Measurements from ENCODE around the gene CHAF1A.
A peak's percentile ranks its signal among the peaks of the same experiment; 100 is the strongest.

Gene CHAF1A, protein sequence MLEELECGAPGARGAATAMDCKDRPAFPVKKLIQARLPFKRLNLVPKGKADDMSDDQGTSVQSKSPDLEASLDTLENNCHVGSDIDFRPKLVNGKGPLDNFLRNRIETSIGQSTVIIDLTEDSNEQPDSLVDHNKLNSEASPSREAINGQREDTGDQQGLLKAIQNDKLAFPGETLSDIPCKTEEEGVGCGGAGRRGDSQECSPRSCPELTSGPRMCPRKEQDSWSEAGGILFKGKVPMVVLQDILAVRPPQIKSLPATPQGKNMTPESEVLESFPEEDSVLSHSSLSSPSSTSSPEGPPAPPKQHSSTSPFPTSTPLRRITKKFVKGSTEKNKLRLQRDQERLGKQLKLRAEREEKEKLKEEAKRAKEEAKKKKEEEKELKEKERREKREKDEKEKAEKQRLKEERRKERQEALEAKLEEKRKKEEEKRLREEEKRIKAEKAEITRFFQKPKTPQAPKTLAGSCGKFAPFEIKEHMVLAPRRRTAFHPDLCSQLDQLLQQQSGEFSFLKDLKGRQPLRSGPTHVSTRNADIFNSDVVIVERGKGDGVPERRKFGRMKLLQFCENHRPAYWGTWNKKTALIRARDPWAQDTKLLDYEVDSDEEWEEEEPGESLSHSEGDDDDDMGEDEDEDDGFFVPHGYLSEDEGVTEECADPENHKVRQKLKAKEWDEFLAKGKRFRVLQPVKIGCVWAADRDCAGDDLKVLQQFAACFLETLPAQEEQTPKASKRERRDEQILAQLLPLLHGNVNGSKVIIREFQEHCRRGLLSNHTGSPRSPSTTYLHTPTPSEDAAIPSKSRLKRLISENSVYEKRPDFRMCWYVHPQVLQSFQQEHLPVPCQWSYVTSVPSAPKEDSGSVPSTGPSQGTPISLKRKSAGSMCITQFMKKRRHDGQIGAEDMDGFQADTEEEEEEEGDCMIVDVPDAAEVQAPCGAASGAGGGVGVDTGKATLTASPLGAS

DNA sequence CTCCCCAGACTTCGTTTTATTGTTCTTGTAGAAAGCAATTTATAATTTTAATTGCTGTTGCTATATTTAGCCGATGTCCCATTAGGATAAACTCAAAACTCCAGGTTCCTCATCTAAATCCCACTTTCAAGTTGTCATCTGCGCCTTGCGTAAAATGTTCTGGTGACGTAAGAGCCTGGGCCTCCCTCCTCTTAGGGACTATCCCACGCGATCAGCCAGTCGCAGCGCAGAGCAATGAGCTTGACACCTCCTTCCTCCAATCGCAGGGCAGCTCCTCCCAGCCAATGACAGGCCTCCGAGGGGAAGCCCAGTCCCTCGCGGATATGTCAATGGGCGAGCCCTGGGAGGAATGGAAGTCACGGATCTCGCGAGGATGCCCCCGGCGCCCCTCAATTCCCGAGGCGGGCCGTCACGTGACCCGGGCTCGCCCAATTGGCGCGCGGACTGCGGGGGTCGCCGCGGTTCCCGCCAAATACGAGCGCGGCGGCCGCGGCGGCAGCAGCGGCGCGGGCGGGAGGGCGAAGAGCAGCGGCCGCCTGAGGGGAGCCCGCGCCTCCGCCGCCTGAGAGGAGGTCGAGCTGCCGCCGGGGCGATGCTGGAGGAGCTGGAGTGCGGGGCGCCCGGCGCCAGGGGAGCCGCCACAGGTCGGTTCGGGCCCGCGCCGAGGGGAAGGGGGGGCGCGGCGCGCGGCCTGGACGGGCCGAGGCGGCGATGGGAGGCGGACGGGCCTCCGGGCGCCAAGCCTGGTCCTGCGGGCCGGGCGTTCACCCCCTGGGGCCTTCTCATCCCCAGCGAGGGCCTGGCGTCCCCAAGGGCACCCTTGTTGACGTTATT is at the start of gene CHAF1A:
Gene CHAF1A, plus strand, starts transcription at position 470 of the 834 bp plus-strand sequence. Its CDS starts 123 bp downstream, at position 593.
- TF ChIP-seq, protein P1, sequence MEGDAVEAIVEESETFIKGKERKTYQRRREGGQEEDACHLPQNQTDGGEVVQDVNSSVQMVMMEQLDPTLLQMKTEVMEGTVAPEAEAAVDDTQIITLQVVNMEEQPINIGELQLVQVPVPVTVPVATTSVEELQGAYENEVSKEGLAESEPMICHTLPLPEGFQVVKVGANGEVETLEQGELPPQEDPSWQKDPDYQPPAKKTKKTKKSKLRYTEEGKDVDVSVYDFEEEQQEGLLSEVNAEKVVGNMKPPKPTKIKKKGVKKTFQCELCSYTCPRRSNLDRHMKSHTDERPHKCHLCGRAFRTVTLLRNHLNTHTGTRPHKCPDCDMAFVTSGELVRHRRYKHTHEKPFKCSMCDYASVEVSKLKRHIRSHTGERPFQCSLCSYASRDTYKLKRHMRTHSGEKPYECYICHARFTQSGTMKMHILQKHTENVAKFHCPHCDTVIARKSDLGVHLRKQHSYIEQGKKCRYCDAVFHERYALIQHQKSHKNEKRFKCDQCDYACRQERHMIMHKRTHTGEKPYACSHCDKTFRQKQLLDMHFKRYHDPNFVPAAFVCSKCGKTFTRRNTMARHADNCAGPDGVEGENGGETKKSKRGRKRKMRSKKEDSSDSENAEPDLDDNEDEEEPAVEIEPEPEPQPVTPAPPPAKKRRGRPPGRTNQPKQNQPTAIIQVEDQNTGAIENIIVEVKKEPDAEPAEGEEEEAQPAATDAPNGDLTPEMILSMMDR (IDR thresholded peaks at IDR 0.05; ENCODE audit: low read depth, low read length): no peak
- DNase-seq (ENCODE audit: extremely low read depth, low read depth): peak; percentile 100

DNA sequence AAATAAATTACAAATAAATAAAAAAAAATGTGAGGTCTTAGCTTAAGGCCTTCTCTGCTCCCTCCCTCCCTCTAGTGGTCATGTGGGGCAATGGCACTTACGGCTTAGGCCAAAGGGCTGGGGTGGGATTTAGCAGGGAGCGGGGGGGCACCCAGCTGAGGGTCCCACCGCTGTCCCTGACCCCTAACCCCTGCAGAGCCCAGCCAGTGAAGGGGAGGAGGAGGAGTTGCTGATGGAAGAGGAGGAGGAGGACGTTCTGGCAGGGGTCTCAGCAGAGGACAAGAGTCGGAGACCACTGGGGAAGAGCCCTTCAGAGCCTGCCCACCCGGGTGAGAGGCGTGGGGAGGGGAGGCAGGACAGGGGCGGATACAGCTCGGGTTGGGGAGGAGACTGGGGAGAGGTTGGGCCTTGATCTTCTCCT is 49.7 kb upstream of the CHAF1A start:
- DNase-seq (ENCODE audit: extremely low read depth, low read depth): no peak

DNA sequence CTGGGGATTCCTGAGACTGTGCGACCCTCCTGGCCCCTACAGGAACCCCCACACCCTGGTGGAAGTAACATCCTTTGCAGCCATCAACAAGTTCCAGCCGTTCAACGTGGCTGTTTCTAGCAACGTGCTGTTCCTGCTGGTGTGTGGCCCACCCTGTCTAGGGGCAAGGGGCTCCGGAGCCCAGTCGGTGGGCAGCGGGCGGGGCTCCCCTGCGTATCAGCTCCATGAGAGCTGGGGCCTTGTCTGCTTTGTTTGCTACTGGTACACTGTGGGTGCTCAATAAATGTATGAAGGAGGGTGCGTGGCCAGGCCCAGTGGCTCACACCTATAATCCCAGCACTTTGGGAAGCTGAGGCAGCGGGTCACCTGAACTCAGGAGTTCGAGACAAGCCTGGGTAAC is 48.2 kb upstream of the CHAF1A start:
- DNase-seq (ENCODE audit: extremely low read depth, low read depth): no peak
- TF ChIP-seq, protein P1 (IDR thresholded peaks at IDR 0.05; ENCODE audit: low read depth, low read length): no peak

More for the DNA sequence above, 49.7 kb upstream of the CHAF1A start:
- TF ChIP-seq, protein P1 (IDR thresholded peaks at IDR 0.05; ENCODE audit: low read depth, low read length): peak; percentile 92

DNA sequence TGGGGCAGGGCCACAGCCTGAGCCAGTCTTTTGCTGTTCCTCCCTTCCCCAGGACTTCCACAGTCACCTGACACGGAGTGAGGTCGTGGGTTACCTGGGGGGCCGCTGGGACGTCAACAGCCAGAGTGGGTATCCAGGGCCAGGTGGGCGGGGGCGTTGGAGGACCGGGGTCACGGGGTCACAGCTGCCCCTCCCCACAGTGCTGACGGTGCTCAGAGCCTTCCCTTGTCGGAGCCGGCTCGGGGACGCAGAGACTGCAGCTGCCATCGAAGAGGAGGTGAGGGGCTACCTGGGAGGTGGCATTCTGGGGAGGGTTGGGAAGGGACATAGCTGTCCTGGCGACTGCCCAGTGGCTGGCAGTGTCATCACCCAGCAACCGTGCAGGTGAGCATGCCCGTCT is 47.5 kb upstream of the CHAF1A start:
- TF ChIP-seq, protein P1 (IDR thresholded peaks at IDR 0.05; ENCODE audit: low read depth, low read length): no peak
- DNase-seq (ENCODE audit: extremely low read depth, low read depth): no peak

DNA sequence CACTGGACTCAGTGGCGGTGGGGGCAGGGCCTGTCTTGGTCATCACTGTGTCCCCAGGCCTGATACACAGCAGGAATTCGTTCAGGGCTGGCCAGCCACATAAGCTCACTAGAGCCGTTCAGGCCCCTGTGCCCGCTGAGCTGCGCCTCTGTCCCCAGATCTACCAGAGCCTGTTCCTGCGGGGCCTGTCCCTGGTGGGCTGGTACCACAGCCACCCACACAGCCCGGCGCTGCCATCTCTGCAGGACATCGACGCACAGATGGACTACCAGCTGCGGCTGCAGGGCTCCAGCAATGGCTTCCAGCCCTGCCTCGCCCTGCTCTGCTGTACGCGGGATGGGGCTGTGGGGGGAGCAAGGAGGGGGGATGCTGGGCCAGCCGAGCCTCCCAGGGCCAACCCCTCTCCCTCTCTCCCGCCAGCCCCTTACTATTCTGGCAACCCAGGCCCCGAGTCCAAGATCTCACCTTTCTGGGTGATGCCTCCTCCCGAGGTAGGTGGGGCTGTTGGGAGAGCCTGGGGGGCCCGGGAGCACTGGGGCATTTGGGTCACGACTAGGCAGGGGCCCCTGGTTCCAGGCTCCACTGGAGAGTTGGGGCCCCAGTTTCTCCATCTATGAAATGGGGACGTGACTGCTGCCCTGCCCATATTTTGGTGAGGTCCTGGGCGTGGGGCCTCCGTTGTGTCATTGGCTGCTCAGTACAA is 45.2 kb upstream of the CHAF1A start:
- DNase-seq (ENCODE audit: extremely low read depth, low read depth): no peak
- TF ChIP-seq, protein P1 (IDR thresholded peaks at IDR 0.05; ENCODE audit: low read depth, low read length): no peak

DNA sequence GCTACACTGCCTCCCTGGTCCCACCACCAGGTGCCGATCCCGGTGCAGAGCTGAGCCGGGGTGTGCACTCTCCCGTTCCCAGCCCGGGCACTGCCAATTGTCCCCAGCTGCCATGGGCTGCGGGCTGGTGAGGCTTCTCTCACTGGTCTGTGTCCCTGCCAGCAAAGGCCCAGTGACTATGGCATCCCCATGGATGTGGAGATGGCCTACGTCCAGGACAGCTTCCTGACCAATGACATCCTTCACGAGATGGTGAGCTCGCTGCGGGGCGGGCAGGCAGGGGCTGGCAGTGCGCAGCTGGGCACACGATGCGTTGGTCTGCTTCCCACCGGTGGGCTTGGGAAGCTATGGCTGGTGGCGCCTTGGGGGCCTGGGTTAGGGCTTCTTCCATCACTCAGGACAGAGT is 44.5 kb upstream of the CHAF1A start:
- DNase-seq (ENCODE audit: extremely low read depth, low read depth): no peak
- TF ChIP-seq, protein P1 (IDR thresholded peaks at IDR 0.05; ENCODE audit: low read depth, low read length): no peak
